Neuronal stem cell (in vitro differentiated cells): ENCODE results near the gene ABHD14A.

ENCODE experiments used
- DNase-seq: peaks from one replicate; pipeline ENCODE4 v3.0.0-alpha.2; 2013; ENCODE audit warnings: low spot score
- H2AFZ ChIP-seq: one replicate; pipeline ENCODE4 v1.6.1; 2013; ENCODE audit warnings: mild to moderate bottlenecking, low read length, inconsistent platforms
- H2AK5ac ChIP-seq: 2 replicates; pipeline ENCODE4 v1.6.1; 2013; ENCODE audit warnings: low read depth, mild to moderate bottlenecking, inconsistent platforms, low read length, moderate library complexity, mixed read lengths
- H2BK120ac ChIP-seq: 2 replicates; pipeline ENCODE4 v1.6.1; 2013; ENCODE audit warnings: low read depth, mild to moderate bottlenecking, inconsistent platforms, low read length, moderate library complexity, mixed read lengths
- H2BK12ac ChIP-seq: one replicate; pipeline ENCODE4 v1.6.1; 2013; ENCODE audit warnings: low read length, inconsistent platforms
- H2BK15ac ChIP-seq: 2 replicates; pipeline ENCODE4 v1.6.1; 2013; ENCODE audit warnings: mild to moderate bottlenecking, low read length, inconsistent platforms, mixed read lengths
- H2BK5ac ChIP-seq: one replicate; pipeline ENCODE4 v1.6.1; 2013; ENCODE audit warnings: inconsistent platforms, mild to moderate bottlenecking, low read length, moderate library complexity
- H3K14ac ChIP-seq: one replicate; pipeline ENCODE4 v1.6.1; 2013; ENCODE audit warnings: low read length, inconsistent platforms
- H3K18ac ChIP-seq: 2 replicates; pipeline ENCODE4 v1.6.1; 2013; ENCODE audit warnings: low read length, inconsistent platforms
- H3K23ac ChIP-seq: 2 replicates; pipeline ENCODE4 v1.6.1; 2013; ENCODE audit warnings: low read depth, mild to moderate bottlenecking, mixed read lengths, low read length, inconsistent platforms; ENCODE audit not compliant: poor library complexity
- H3K27ac ChIP-seq: replicated peaks from 3 replicates; pipeline ENCODE4 v1.5.1; 2013; ENCODE audit warnings: low read length, inconsistent platforms
- H3K27me3 ChIP-seq, 3 experiments: 2 replicates each; pipeline ENCODE4 v1.6.1; 2013; ENCODE audit warnings: low read length in 3 of 3, mild to moderate bottlenecking in 2 of 3, inconsistent platforms in 1 of 3, low read depth in 1 of 3, mixed read lengths in 1 of 3, moderate library complexity in 1 of 3; ENCODE audit not compliant: control insufficient read depth in 3 of 3, insufficient read depth in 3 of 3
- H3K36me3 ChIP-seq, 2 donors: replicated peaks in 1 of 2; 2 replicates each; pipeline ENCODE4 v1.6.1; 2013; ENCODE audit warnings: low read length in 2 of 2; ENCODE audit not compliant: control insufficient read depth in 2 of 2, insufficient read depth in 2 of 2
- H3K4ac ChIP-seq: 2 replicates; pipeline ENCODE4 v1.6.1; 2013; ENCODE audit warnings: inconsistent platforms, mild to moderate bottlenecking, low read length, moderate library complexity
- H3K4me1 ChIP-seq, 2 donors: 1 replicate in 1 of 2; 2 replicates in 1 of 2; pipeline ENCODE4 v1.6.1; 2013; ENCODE audit warnings: low read length in 2 of 2, low read depth in 1 of 2; ENCODE audit not compliant: control insufficient read depth in 2 of 2, insufficient read depth in 1 of 2
- H3K4me2 ChIP-seq: one replicate; pipeline ENCODE4 v1.6.1; 2013; ENCODE audit warnings: mild to moderate bottlenecking, low read length, inconsistent platforms; ENCODE audit not compliant: insufficient read depth, poor library complexity, severe bottlenecking
- H3K4me3 ChIP-seq, 2 donors: 2 replicates each; pipeline ENCODE4 v1.5.1; 2013; ENCODE audit warnings: low read length in 2 of 2, mild to moderate bottlenecking in 2 of 2, inconsistent platforms in 1 of 2, moderate library complexity in 1 of 2
- H3K79me1 ChIP-seq: one replicate; pipeline ENCODE4 v1.6.1; 2013; ENCODE audit warnings: low read depth, mild to moderate bottlenecking, inconsistent platforms, low read length, moderate library complexity
- H3K9ac ChIP-seq: one replicate; pipeline ENCODE4 v1.6.1; 2013; ENCODE audit warnings: mild to moderate bottlenecking, low read depth, low read length, inconsistent platforms; ENCODE audit not compliant: poor library complexity
- H3K9me3 ChIP-seq, 2 donors: replicated peaks in 1 of 2; 2 replicates each; pipeline versions ENCODE3 to v1.6.1; 2013; ENCODE audit warnings: low read length in 2 of 2, mild to moderate bottlenecking in 2 of 2, inconsistent platforms in 1 of 2, low read depth in 1 of 2, mixed read lengths in 1 of 2, moderate library complexity in 1 of 2; ENCODE audit not compliant: control insufficient read depth in 2 of 2, insufficient read depth in 1 of 2
- H4K8ac ChIP-seq: one replicate; pipeline ENCODE4 v1.6.1; 2013; ENCODE audit warnings: low read depth, mild to moderate bottlenecking, inconsistent platforms, low read length, moderate library complexity
- H4K91ac ChIP-seq: one replicate; pipeline ENCODE4 v1.6.1; 2013; ENCODE audit warnings: low read length, low read depth, mild to moderate bottlenecking, inconsistent platforms; ENCODE audit not compliant: poor library complexity
- WGBS, 2 donors: extraction: QIAGEN DNeasy Blood & Tissue Kit; methylation state at CpG; one replicate each; pipeline ENCODE4 v1.1.7; 2013; ENCODE audit warnings: missing lambda C conversion rate in 2 of 2, mixed read lengths in 1 of 2; ENCODE audit not compliant: insufficient read length in 2 of 2, insufficient replicate concordance in 1 of 2; ENCODE audit errors: extremely low coverage in 2 of 2; 5-methylcytosine and 5-hydroxymethylcytosine counted together

The ABHD14A gene

GRCh38 chr3:52013802-52014598 is 39.1 kb downstream of the ABHD14A start:
- no peak overlapping the region for H2BK120ac ChIP-seq
- no CpG with 5 or more reads among the region's 6 CpGs for WGBS, 2 donors

GRCh38 chr3:52014613-52015012 is 39.7 kb downstream of the ABHD14A start:
- Histone ChIP-seq H3K4me2 (no peak overlapping the region), H3K4ac (no peak overlapping the region), H3K9ac (no peak overlapping the region), H3K36me3 (no peaks in the 10 kb centered on the region), H4K8ac (no peak overlapping the region), H3K9me3 (no peaks in the 10 kb centered on the region), H3K27me3 (no peaks in the 10 kb centered on the region), H3K18ac (peak overlapping the region; percentile 48), H3K4me1 (peaks cover 1 to 8% of the 10 kb centered on the region in 2 donors), H4K91ac (no peak overlapping the region), H3K23ac (no peak overlapping the region), H2BK12ac (no peak overlapping the region), H3K79me1 (no peaks in the 10 kb centered on the region), H2BK15ac (no peak overlapping the region), H3K14ac (no peak overlapping the region), H2BK120ac (no peak overlapping the region), H2BK5ac (no peak overlapping the region), H2AK5ac (no peak overlapping the region), H2AFZ (peak overlapping the region; percentile 52), H3K27ac (no peak overlapping the region), H3K4me3 (no peak overlapping the region)
- DNase-seq, result no peak
- WGBS, 2 donors, result no CpG with 5 or more reads among the region's 8 CpGs

More at GRCh38 chr3:52013802-52014598, 39.1 kb downstream of the ABHD14A start:
- Histone ChIP-seq H3K9ac (no peak overlapping the region), H2BK12ac (no peak overlapping the region), H3K14ac (no peak overlapping the region), H4K91ac (no peak overlapping the region), H2BK15ac (no peak overlapping the region), H3K4ac (no peak overlapping the region), H2AK5ac (peak overlapping the region; percentile 57), H3K4me1 (peaks cover 1 to 8% of the 10 kb centered on the region in 2 donors), H3K23ac (no peak overlapping the region), H3K9me3 (no peaks in the 10 kb centered on the region), H2BK5ac (no peak overlapping the region), H3K27me3 (no peaks in the 10 kb centered on the region), H3K79me1 (no peaks in the 10 kb centered on the region), H3K36me3 (no peaks in the 10 kb centered on the region), H3K27ac (no peak overlapping the region), H4K8ac (no peak overlapping the region), H3K4me2 (no peak overlapping the region), H3K18ac (peak overlapping the region; percentile 48), H3K4me3 (no peak overlapping the region), H2AFZ (peak overlapping the region; percentile 52)
- no peak for DNase-seq

GRCh38 chr3:52015438-52016228 is 40.8 kb downstream of the ABHD14A start:
- Histone ChIP-seq H3K18ac (peak overlapping the region; percentile 67), H3K79me1 (no peaks in the 10 kb centered on the region), H3K9me3 (no peaks in the 10 kb centered on the region), H3K4me3 (no peak overlapping the region), H2BK15ac (peak overlapping the region; percentile 50), H2BK12ac (peak overlapping the region; percentile 58), H3K27me3 (peaks cover 0 to 3% (median 0%) of the 10 kb centered on the region in 3 experiments), H3K14ac (peak overlapping the region; percentile 25), H3K23ac (no peak overlapping the region), H3K4me2 (no peak overlapping the region), H4K8ac (peak overlapping the region; percentile 84), H4K91ac (no peak overlapping the region), H3K27ac (no peak overlapping the region), H3K4me1 (peaks cover 1 to 10% of the 10 kb centered on the region in 2 donors), H3K9ac (peak overlapping the region; percentile 31), H3K36me3 (no peaks in the 10 kb centered on the region), H3K4ac (peak overlapping the region; percentile 6), H2AFZ (peak overlapping the region; percentile 40), H2AK5ac (peak overlapping the region; percentile 24), H2BK5ac (peak overlapping the region; percentile 25), H2BK120ac (peak overlapping the region; percentile 49)
- no CpG with 5 or more reads among the region's 13 CpGs for WGBS, 2 donors
- no peak for DNase-seq

- no peak overlapping the region for H3K14ac ChIP-seq
- no peak overlapping the region for H3K4me2 ChIP-seq
- no peak overlapping the region for H3K4me3 ChIP-seq
- peaks cover 3 to 11% of the 10 kb centered on the region in 2 donors for H3K4me1 ChIP-seq
- no peak overlapping the region for H2BK15ac ChIP-seq
- H3K79me1 ChIP-seq, result no peaks in the 10 kb centered on the region
- H4K8ac ChIP-seq, result no peak overlapping the region
- no CpG with 5 or more reads among the region's 11 CpGs for WGBS, 2 donors
- H3K9ac ChIP-seq, result no peak overlapping the region
- H3K4ac ChIP-seq, result no peak overlapping the region
- H2AK5ac ChIP-seq, result peak overlapping the region; percentile 8
- peak overlapping the region; percentile 37 for H3K23ac ChIP-seq
- H3K27me3 ChIP-seq, result peaks cover 0 to 17% (median 0%) of the 10 kb centered on the region in 3 experiments
- H2AFZ ChIP-seq, result no peak overlapping the region
- H2BK12ac ChIP-seq, result no peak overlapping the region
- H2BK5ac ChIP-seq, result no peak overlapping the region
- no peak overlapping the region for H3K27ac ChIP-seq
- H2BK120ac ChIP-seq, result no peak overlapping the region
- peak overlapping the region; percentile 9 for H3K18ac ChIP-seq
- peak overlapping the region; percentile 16 for H4K91ac ChIP-seq
- DNase-seq, result no peak
- no peaks in the 10 kb centered on the region for H3K9me3 ChIP-seq
- H3K36me3 ChIP-seq, result no peaks in the 10 kb centered on the region
Observed at GRCh38 chr3:52017586-52017985, 42.7 kb downstream of the ABHD14A start.
